ENCODE results near the gene ITPR3. TPM values are rescaled to one million over a fixed set of nuclear protein-coding genes. Genes with fewer than 3 reads are reported as not detected.
A peak's percentile ranks its signal among the peaks of the same experiment; 100 is the strongest.

ITPR3 gene
- total and polyA plus RNA-seq, 2 of the 13 experiments (the other 11 are each of a cell fraction or from before 2014, with no cell fraction given), result 3.8 to 21.4 TPM

DNA sequence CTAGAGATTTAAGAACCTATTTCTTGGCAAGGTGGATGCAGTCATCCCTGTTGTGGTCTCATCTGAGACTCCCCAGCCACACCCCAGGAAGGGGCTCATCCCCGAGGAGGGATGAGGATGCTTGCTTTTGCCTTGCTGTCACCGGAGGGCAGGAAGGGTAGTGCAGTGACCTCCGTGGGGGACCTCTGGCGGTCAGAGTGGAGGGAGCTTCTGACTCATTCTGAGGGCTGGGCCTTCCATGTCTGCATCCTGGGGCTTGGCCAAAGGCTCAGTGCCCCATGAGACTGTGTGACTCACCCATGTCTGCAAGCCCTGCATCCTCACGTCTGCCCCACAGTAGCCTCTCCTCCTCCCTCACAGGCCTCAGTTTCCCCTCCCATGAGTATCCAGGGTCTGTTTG lies 51.7 kb downstream of the ITPR3 start (continued):
- TF ChIP-seq, protein P1, sequence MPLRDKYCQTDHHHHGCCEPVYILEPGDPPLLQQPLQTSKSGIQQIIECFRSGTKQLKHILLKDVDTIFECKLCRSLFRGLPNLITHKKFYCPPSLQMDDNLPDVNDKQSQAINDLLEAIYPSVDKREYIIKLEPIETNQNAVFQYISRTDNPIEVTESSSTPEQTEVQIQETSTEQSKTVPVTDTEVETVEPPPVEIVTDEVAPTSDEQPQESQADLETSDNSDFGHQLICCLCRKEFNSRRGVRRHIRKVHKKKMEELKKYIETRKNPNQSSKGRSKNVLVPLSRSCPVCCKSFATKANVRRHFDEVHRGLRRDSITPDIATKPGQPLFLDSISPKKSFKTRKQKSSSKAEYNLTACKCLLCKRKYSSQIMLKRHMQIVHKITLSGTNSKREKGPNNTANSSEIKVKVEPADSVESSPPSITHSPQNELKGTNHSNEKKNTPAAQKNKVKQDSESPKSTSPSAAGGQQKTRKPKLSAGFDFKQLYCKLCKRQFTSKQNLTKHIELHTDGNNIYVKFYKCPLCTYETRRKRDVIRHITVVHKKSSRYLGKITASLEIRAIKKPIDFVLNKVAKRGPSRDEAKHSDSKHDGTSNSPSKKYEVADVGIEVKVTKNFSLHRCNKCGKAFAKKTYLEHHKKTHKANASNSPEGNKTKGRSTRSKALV (CRISPR knock-in tag; IDR thresholded peaks at IDR 0.05), result no peak
- peak; percentile 92 for TF ChIP-seq FOSL2 (CRISPR knock-in tag; IDR thresholded peaks at IDR 0.05)
- TF ChIP-seq, protein P2, sequence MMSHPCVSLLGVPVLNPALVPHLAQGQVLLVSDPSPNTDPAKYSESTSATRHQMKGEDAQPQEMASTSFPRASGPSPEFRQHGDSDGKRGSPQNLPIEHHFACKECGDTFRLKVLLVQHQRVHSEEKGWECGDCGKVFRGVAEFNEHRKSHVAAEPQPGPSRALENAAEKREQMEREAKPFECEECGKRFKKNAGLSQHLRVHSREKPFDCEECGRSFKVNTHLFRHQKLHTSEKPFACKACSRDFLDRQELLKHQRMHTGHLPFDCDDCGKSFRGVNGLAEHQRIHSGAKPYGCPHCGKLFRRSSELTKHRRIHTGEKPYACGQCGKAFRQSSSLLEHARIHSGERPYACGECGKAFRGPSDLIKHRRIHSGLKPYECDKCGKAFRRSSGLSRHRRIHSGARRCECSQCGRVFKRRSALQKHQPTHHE (CRISPR knock-in tag; IDR thresholded peaks at IDR 0.05; ENCODE audit: borderline replicate concordance), result no peak
- no peak for TF ChIP-seq ZNF605 (CRISPR knock-in tag; IDR thresholded peaks at IDR 0.05)
- no peak for TF ChIP-seq ZFY (CRISPR knock-in tag; IDR thresholded peaks at IDR 0.05)
- no peak for TF ChIP-seq U2AF1 (optimal IDR thresholded peaks at IDR 0.05; ENCODE audit: low read depth, low read length)
- peak; percentile 15; the same call in 1 of the 2 replicates for TF ChIP-seq MYC (CRISPR knock-in tag; IDR thresholded peaks at IDR 0.05; ENCODE audit: borderline replicate concordance)
- TF ChIP-seq RAD21 (CRISPR knock-in tag; IDR thresholded peaks at IDR 0.05), result peak; percentile 89
- no peak for TF ChIP-seq ZNF296 (CRISPR knock-in tag; conservative IDR thresholded peaks at IDR 0.05)
- no peak for TF ChIP-seq AKAP8 (CRISPR knock-in tag; IDR thresholded peaks at IDR 0.05)
- TF ChIP-seq PTBP1 (IDR thresholded peaks at IDR 0.05; ENCODE audit: low read depth, low read length, poor library complexity, severe bottlenecking), result peak; percentile 47
- TF ChIP-seq, protein P3, sequence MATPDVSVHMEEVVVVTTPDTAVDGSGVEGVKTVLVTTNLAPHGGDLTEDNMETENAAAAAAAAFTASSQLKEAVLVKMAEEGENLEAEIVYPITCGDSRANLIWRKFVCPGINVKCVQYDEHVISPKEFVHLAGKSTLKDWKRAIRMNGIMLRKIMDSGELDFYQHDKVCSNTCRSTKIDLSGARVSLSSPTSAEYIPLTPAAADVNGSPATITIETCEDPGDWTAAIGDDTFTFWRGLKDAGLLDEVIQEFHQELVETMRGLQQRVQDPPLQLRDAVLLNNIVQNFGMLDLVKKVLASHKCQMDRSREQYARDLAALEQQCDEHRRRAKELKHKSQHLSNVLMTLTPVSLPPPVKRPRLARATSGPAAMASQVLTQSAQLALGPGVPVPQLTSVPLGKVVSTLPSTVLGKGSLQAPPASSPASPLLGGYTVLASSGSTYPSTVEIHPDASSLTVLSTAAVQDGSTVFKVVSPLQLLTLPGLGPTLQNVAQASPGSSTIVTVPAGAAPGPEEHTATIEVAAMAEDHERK (CRISPR knock-in tag; IDR thresholded peaks at IDR 0.05; ENCODE audit: low read depth), result no peak
- peak; percentile 66 for TF ChIP-seq SKI (IDR thresholded peaks at IDR 0.05; ENCODE audit: partially characterized antibody)
- TF ChIP-seq RARA (CRISPR knock-in tag; IDR thresholded peaks at IDR 0.05), result 0 out of 2 replicates have a peak, but pooled peaks have one; percentile 16
- TF ChIP-seq, protein P4, sequence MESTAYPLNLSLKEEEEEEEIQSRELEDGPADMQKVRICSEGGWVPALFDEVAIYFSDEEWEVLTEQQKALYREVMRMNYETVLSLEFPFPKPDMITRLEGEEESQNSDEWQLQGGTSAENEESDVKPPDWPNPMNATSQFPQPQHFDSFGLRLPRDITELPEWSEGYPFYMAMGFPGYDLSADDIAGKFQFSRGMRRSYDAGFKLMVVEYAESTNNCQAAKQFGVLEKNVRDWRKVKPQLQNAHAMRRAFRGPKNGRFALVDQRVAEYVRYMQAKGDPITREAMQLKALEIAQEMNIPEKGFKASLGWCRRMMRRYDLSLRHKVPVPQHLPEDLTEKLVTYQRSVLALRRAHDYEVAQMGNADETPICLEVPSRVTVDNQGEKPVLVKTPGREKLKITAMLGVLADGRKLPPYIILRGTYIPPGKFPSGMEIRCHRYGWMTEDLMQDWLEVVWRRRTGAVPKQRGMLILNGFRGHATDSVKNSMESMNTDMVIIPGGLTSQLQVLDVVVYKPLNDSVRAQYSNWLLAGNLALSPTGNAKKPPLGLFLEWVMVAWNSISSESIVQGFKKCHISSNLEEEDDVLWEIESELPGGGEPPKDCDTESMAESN (CRISPR knock-in tag; conservative IDR thresholded peaks at IDR 0.05), result no peak
- TF ChIP-seq NR1H2 (CRISPR knock-in tag; IDR thresholded peaks at IDR 0.05; ENCODE audit: borderline replicate concordance, low read depth), result no peak
- TF ChIP-seq PHF21A (CRISPR knock-in tag; IDR thresholded peaks at IDR 0.05), result no peak
- TF ChIP-seq MZF1 (CRISPR knock-in tag; IDR thresholded peaks at IDR 0.05; ENCODE audit: borderline replicate concordance), result no peak
- TF ChIP-seq ZNF451 (CRISPR knock-in tag; IDR thresholded peaks at IDR 0.05), result no peak
- TF ChIP-seq, protein P5, sequence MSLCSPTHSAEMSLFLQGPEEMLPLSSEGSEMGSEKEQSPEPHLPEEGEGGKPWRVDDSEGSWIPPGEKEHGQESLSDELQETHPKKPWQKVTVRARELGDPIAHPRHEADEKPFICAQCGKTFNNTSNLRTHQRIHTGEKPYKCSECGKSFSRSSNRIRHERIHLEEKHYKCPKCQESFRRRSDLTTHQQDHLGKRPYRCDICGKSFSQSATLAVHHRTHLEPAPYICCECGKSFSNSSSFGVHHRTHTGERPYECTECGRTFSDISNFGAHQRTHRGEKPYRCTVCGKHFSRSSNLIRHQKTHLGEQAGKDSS (CRISPR knock-in tag; IDR thresholded peaks at IDR 0.05; ENCODE audit: borderline replicate concordance, low read depth), result 0 out of 2 replicates have a peak, but pooled peaks have one; percentile 27
- no peak for TF ChIP-seq NPAS2 (CRISPR knock-in tag; IDR thresholded peaks at IDR 0.05; ENCODE audit: borderline replicate concordance)
- TF ChIP-seq FOXM1 (CRISPR knock-in tag; IDR thresholded peaks at IDR 0.05), result no peak
- no peak for TF ChIP-seq ZIK1 (CRISPR knock-in tag; IDR thresholded peaks at IDR 0.05; ENCODE audit: borderline replicate concordance, low read depth)
- TF ChIP-seq MXD4 (CRISPR knock-in tag; IDR thresholded peaks at IDR 0.05), result no peak

All from HepG2 (cell line).